SU-DHL-6 (cell line): ENCODE results near the gene TBL2.

Experiments
- EZH2phosphoT487 ChIP-seq: fragments of 200-600 bp; sonication (generic), shearing (Covaris generic); conservative IDR thresholded peaks from 2 replicates; pipeline ENCODE4 v1.6.1; 2018; ENCODE audit warnings: mild to moderate bottlenecking, antibody characterized with exemption, low read length, moderate library complexity, mixed read lengths
- TF ChIP-seq, protein P1 (sequence below): fragments of 200-600 bp; sonication (generic); IDR thresholded peaks from one replicate; pipeline ENCODE4 v1.5.1; 2017; ENCODE audit warnings: antibody characterized with exemption, mild to moderate bottlenecking, low read length, moderate library complexity; ENCODE audit not compliant: insufficient read depth, poor library complexity, severe bottlenecking

DNA sequence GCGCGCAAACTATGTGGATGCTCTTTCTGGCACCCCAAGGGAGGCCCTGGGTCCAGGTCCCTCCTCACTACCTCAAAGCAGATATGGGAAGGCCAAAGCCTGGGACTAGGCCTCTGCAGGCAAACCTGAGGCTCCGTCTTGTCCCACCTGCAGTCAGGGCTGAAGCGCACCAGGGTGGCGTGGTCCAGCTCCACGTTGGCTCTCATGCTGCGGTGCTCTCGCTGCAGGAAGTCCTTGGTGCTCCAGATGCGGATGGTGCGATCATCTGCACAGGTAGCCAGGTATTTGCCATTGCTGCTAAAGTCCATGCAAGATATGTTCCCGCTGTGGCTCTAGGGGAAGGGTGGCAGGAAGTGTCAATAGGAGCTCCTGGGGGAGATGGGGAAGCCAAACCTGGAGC is 4.6 kb downstream of the TBL2 start:
- TF ChIP-seq, protein P1, sequence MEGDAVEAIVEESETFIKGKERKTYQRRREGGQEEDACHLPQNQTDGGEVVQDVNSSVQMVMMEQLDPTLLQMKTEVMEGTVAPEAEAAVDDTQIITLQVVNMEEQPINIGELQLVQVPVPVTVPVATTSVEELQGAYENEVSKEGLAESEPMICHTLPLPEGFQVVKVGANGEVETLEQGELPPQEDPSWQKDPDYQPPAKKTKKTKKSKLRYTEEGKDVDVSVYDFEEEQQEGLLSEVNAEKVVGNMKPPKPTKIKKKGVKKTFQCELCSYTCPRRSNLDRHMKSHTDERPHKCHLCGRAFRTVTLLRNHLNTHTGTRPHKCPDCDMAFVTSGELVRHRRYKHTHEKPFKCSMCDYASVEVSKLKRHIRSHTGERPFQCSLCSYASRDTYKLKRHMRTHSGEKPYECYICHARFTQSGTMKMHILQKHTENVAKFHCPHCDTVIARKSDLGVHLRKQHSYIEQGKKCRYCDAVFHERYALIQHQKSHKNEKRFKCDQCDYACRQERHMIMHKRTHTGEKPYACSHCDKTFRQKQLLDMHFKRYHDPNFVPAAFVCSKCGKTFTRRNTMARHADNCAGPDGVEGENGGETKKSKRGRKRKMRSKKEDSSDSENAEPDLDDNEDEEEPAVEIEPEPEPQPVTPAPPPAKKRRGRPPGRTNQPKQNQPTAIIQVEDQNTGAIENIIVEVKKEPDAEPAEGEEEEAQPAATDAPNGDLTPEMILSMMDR = no peak
- no peak for TF ChIP-seq EZH2phosphoT487
